Loucy (cell line): ENCODE data around the gene CKLF.

Experiments
- EZH2phosphoT487 ChIP-seq: fragments of 200-600 bp; IDR thresholded peaks from 2 replicates; pipeline ENCODE4 v1.6.1; 2018; ENCODE audit warnings: antibody characterized with exemption, mild to moderate bottlenecking, moderate library complexity, borderline replicate concordance
- TF ChIP-seq, protein P1 (sequence below): fragments of 200-600 bp; sonication (generic); conservative IDR thresholded peaks from 2 replicates; pipeline ENCODE4 v1.5.1; 2014; ENCODE audit warnings: mild to moderate bottlenecking, antibody characterized with exemption, low read length

DNA sequence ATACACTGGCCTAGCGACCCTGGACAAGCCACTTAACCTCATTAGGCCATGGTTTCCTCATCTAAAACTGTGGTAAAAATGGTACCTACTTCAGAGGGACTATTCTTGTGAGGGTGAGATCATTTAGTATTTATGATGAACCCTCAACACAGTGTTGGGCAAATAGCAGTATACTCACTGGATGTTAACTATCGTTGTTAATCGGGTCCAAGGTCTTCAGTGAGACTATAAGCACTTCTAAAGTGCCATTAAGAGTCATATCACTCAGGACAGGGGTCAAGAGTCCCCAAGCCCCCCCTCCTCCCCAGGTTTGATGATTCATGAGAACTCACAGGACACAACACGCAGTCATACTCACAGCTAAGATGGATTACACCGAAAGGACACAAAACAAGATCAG is 13.5 kb upstream of the CKLF start:
- TF ChIP-seq, protein P1, sequence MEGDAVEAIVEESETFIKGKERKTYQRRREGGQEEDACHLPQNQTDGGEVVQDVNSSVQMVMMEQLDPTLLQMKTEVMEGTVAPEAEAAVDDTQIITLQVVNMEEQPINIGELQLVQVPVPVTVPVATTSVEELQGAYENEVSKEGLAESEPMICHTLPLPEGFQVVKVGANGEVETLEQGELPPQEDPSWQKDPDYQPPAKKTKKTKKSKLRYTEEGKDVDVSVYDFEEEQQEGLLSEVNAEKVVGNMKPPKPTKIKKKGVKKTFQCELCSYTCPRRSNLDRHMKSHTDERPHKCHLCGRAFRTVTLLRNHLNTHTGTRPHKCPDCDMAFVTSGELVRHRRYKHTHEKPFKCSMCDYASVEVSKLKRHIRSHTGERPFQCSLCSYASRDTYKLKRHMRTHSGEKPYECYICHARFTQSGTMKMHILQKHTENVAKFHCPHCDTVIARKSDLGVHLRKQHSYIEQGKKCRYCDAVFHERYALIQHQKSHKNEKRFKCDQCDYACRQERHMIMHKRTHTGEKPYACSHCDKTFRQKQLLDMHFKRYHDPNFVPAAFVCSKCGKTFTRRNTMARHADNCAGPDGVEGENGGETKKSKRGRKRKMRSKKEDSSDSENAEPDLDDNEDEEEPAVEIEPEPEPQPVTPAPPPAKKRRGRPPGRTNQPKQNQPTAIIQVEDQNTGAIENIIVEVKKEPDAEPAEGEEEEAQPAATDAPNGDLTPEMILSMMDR: no peak
- no peak for TF ChIP-seq EZH2phosphoT487
